Camera-type eye (tissue), 1 donor: Measurements from ENCODE around the gene RIOK2. TPM values are rescaled to one million over a fixed set of nuclear protein-coding genes. Genes with fewer than 3 reads are reported as not detected.

Source experiments
- total RNA-seq: library from RNA; depleted of rRNA; stranded (reverse); fragments of >200 nt; gene quantifications from one replicate; pipeline ENCODE4 v1.2.3, GENCODE V29; 2014

Gene RIOK2
- 22.7 TPM for total RNA-seq

GRCh38 chr5:97183100-97183929, at the start of gene RIOK2:
RIOK2 (minus strand) TSS chr5:97183247; CDS start chr5:97183191, 56 bp downstream.

GRCh38 chr5:97142521-97143254, 40.4 kb downstream of the RIOK2 start, which contains the start of gene LIX1:
LIX1 (minus strand) TSS chr5:97142611; CDS start chr5:97142576, 35 bp downstream.

Other genes starting within 250 kb of the RIOK2 start
- gene LNPEP, start 247.2 kb downstream of the RIOK2 start, total RNA-seq, result 79.7 TPM
- 3.2 TPM for gene LIX1, start 40.6 kb downstream of the RIOK2 start, total RNA-seq